Fibroblast of pulmonary artery (primary cell): Measurements from ENCODE around the gene MXD1.

Source experiments
- DNase-seq: peaks from one replicate; pipeline ENCODE4 v3.0.0-alpha.2; 2010; ENCODE audit warnings: low read depth
- H3K4me3 ChIP-seq: replicated peaks from 2 replicates; pipeline ENCODE4 v1.5.1; 2011; ENCODE audit warnings: low read depth, mild to moderate bottlenecking, control low read depth, low read length, moderate library complexity
- TF ChIP-seq, protein P1 (sequence below): IDR thresholded peaks from 2 replicates; pipeline ENCODE4 v1.5.1; 2011; ENCODE audit warnings: mild to moderate bottlenecking, control low read depth, low read length, inconsistent platforms; ENCODE audit errors: missing control alignments

The MXD1 gene

DNA sequence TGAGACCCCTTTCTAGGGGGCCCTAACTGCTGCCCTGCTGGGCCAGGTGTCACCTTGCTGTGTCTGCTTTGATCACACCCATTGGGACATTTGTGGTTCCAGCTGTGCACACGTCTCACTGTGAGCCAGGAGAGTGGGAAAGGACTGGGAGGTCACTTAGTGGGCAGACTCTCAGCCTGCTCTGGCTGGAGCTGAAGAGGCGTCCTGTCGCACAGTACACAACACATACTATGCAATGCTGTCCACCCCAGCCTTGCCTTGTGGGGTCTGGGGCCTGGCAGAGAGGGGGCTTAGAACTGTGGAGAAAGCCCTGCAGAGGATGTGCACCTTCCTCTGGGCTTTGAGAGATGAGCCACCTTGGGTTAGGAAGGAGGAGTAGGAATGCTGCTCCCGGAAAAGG is 71.8 kb downstream of the MXD1 start:
- TF ChIP-seq, protein P1, sequence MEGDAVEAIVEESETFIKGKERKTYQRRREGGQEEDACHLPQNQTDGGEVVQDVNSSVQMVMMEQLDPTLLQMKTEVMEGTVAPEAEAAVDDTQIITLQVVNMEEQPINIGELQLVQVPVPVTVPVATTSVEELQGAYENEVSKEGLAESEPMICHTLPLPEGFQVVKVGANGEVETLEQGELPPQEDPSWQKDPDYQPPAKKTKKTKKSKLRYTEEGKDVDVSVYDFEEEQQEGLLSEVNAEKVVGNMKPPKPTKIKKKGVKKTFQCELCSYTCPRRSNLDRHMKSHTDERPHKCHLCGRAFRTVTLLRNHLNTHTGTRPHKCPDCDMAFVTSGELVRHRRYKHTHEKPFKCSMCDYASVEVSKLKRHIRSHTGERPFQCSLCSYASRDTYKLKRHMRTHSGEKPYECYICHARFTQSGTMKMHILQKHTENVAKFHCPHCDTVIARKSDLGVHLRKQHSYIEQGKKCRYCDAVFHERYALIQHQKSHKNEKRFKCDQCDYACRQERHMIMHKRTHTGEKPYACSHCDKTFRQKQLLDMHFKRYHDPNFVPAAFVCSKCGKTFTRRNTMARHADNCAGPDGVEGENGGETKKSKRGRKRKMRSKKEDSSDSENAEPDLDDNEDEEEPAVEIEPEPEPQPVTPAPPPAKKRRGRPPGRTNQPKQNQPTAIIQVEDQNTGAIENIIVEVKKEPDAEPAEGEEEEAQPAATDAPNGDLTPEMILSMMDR, result no peak

DNA sequence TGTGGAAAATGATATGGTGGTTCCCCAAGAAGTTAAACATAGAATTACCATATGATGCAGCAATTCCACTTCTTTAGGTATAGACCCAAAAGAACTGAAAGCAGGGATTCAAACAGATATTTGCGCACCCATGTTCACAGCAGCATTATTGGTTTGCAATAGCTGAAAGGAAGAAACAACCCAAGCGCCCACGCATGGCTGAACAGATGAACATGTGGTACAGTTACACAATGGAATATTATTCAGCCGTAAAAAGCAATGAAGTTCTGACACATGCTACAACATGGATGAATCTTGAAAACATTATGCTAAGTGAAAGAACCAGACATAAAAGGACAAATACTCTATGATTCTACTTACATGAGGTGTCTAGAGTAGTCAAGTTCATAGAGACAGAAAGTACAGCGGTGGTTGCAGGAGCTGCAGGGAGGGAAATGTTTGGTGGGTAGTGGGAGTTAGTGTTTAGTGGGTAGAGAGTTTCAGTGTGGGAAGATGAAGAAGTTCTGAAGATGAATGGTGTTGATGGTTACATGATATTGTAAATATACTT is 73.3 kb downstream of the MXD1 start:
- no peak for DNase-seq
- H3K4me3 ChIP-seq, result no peak overlapping the region
- TF ChIP-seq, protein P1, result no peak

More for the DNA sequence above, 71.8 kb downstream of the MXD1 start:
- no peak overlapping the region for H3K4me3 ChIP-seq
- no peak for DNase-seq

DNA sequence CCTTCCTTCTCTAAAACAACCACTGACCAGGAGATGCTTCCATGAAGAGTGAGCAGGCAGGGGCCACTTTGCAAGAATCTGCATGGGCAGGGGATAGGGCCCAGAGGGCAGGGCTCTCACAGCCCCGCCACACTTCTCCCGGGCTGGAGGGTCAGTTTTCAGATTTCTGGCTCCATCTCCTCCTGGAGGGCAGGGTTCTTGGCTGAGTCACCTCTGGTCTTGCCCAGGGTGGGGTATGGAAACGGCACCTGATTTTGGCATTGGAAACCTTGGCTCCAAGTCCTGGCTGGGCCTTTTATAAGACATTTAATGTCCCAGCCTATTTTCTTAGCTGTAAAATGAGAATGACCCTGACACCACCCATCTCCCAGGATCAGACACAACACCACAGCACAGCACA is 74.1 kb downstream of the MXD1 start:
- no peak for DNase-seq
- H3K4me3 ChIP-seq, result no peak overlapping the region
- TF ChIP-seq, protein P1, result no peak

DNA sequence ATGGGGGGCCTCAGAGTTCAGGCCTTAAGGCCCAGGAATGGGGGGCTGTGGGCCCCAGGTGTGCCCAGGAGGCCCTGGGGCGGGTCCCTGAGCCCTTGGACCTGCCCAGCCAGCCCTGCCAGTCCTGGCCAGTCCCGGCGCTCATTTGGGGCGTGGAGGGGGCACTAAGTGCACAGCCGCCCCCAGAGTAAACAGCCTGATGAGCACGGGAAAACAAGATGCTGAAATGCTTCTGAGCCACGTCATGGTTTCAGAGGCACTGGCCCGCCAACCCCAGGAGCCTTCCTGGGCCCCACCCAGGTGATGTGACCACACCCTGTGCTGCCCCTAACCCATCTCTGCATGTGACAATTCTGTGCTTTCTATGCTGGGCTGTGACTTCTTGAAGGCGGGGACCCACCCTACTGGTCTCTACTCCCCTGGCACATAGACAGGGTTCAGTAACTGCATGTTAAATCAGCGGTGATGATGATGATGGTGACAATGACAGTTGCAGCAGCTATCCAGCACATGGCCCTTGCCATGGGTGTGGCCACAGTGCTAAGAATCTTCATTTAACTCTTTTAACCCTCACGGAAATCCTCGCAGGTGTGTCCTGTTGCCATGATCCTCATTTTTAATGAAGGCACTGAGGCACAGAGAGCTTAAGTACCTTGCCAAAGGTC is 74.7 kb downstream of the MXD1 start:
- DNase-seq, result no peak
- TF ChIP-seq, protein P1, result no peak

More for the DNA sequence above, 74.7 kb downstream of the MXD1 start:
- H3K4me3 ChIP-seq, result no peak overlapping the region
